GM19452 (cell line): ENCODE data around the gene TBC1D13.
"Not testable (repeated sequence)": the region's sequence is repeated elsewhere in the genome, so short reads cannot be mapped to it uniquely, and the experiment has no call there.

ENCODE experiments used
- ATAC-seq: cut with Tn5 transposase; IDR thresholded peaks from one replicate; pipeline ENCODE4 v1.9.1; 2021; ENCODE audit not compliant: unreplicated experiment

TBC1D13 gene

DNA sequence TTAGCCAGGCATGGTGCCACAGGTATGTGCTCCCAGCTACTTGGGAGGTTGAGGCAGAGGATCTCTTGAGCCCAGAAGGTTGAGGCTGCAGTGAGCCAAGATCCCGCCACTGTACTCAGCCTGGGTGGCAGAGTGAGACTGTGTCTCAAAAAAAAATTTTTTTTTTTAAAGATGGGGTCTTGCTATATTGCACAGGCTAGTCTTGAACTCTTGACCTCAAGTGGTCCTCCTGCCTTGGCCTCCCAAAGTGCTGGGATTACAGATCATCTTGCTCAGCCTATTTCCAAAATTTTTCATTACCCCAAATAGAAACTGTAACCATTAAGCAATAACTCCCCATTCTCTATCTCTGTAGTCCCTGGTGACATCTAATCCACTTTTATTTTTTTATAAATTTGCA, 4.4 kb upstream of the TBC1D13 start:
- no peak for ATAC-seq

DNA sequence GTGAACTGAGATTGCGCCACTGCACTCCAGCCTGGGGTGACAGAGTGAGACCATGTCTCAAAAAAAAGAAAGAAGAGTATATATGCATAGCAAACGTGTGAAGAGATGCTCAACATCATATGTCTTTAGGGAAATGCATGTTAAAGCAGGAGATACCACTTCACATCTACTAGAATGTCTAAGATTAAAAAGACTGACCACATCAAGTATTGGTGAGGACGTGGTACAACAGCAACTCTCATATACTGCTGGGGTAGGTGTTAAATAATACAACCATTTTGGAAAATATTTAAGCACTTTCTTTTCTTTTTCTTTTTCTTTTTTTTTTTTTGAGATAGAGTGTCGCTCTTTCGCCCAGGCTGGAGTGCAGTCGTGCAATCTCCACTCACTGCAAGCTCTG, 1.6 kb upstream of the TBC1D13 start:
- no peak for ATAC-seq

DNA sequence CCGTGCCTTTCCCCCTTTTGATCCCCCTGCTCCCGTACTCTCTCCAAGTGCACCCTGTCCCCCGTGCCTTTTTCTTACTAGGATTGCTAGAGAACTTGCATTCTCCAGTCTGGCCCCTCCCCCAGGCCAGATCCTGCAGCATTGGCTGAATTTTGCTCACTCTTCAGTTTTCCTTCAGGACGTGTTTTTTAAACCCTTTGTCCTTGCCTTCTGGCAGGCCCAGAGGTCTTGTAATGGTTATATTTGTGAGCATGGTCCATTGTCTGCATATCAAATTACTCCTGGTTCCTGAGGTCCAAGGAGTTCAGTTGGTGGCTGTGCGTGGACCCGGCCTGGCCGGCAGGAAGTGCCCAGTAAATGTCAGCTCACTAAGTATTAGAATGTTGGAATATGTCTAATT, 606 bp downstream of the TBC1D13 start:
- ATAC-seq, result no peak

DNA sequence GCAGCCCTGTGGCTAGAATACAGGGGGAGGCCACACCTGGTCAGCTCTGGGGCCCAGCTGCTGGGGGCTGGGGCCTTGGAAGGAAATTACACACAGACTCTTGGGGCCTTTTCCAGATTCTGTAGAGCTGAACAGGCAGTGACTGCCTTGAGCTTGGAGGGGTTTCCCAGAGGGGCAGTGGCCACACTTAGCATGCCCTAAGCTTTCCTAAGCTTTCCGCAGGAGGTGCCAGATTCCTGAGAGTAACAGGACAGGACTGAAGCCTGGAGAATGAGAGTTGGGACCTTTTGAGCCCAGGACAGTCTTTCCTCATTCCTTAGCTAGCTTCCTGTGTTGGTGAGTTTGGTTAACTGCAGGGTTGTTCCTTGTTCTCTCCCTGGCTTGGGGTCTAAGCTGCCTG, 1.4 kb downstream of the TBC1D13 start:
- no peak for ATAC-seq

DNA sequence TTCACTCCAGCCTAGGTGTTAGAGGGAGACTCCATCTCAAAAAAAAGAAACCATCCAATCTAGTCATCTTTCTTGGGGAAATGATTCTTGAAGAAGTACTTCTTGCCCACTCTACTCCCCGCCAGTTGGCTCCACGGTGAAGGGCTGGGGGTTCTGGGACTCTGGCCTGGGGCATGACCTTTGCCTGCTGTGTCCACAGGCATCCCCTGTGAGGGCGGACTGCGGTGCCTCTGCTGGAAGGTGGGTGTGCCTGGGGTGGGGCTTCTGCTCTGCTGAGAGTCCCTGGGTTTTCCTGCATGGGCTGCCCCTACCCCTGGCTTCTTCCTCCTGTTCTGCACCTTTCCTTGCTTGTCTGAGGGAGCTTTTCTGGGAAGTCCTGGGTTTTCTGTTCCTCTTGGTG, 3.5 kb downstream of the TBC1D13 start:
- ATAC-seq, result no peak

DNA sequence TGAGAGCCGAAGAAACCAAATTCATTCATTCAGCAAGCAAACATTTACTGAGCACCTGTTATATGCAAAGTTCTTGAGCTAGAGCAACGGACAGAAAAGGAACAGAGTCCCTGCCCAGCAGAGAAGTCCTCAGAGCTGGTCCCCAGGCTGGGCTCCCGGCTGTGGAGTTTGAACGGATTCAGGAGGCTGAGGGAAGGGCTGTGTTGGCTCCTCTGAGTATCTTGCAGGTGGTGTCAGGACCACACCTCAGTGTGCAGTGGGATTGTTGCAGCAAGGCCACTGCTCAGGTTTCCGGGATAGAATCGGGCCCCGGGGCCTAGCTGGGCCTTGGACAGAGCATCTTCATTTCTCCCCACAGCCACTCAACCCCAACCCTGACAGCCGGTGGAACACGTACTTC, 5.1 kb downstream of the TBC1D13 start:
- no peak for ATAC-seq

DNA sequence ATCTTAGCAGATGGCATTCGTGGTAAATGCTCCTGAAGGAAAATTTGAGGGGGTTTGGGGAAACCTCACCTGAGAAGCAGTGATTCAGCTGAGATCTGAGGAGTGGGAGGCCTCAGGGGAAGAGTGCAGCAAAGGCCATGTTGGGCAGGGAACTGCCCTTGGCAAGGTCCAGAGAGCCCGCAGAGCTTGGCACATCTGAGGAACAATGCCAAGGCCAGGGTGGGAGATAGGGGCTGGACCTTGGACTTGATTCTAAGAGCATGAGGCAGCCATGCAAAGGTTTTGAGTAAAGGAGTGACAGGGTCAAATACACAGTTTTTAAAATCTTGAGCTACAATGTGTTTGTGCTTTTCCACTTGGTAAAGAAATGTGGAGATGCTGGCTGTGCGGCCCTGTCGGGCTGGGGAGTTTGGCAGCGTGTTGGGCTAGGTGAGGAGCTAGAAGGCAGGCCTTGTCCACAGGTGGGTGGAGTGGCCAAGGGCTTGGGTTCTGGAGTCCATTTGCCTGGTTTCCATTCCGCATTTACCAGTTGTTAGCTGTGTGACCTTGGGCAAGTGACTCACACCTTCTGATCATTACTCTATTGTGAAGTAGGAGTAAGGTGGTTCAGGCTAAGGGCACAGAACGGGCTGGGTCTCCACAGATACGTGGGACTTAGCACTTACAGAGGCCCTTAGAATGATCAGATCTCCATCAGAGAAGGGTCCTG, 6.1 kb downstream of the TBC1D13 start:
- no peak for ATAC-seq

DNA sequence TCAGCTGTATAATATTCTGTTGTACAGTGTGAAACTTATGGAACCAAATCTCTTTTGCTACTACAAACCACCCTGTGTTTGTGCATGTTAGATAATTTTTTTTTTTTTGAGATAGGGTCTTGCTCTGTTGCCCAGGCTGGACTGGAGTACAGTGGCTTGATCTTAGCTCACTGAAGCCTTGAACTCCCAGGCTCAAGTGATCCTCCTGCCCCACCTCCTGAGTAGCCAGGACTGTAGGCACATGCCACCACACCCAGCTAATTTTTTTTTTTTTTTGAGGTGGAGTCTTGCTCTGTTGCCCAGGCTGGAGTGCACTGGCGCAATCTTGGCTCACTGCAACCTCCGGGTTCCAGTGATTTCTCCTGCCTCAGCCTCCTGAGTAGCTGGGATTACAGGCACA, 7.9 kb downstream of the TBC1D13 start:
- ATAC-seq, result not testable (repeated sequence)

DNA sequence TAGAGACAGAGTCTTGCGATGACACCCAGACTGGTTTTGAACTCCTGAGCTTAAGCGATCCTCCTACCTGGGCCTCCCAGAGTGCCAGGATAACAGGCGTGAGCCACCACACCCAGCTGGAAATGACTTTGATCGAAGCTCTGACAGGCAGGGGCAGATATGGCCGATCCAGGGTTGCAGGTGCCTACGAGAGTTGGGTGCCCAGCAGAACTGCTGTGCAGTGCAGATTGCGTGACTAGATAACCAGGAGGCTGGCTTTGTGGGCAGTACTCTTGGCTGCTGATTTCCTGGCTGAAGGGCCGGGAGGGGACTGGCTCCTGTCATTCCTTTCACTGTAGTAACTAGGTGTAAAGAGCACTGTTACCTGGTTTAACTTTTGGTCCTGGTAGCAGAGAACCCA, 11.8 kb downstream of the TBC1D13 start:
- ATAC-seq, result no peak

DNA sequence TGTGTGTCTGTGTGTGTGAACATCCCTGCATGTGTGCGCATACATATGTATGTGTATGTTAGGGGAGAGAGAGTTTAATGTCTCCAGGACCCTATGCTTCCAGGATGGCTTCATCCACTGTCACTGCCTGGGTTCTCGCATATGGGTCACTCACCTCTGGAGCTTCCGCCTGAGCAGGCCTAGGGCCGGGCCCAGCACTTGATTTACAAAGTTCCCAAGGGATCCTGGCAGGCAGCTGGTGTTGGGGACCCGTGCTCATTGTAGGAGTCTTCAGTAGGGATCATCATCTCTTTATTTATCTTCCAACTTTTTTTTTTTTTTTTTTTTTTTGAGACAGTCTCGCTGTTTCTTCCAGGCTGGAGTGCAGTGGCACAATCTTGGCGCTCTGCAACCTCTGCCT, 13.0 kb downstream of the TBC1D13 start:
- no peak for ATAC-seq

DNA sequence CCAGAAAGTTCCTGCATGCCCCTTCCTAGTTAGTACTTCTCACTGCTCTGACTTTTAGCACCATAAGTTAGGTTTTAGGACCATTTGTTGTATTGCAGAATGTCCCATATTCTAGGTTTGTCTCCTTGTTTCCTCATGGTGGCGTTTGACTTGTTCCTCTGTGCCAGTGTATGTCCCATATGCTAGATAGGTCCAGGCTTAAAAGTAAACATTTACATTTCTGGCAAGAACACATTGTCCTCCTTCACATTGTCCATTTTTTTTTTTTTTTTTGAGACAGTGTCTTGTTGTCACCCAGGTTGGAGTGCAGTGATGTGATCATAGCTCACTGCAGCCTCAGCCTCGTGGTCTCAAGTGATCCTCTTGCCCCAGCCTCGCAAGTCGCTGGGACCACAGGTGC, 15.4 kb downstream of the TBC1D13 start:
- no peak for ATAC-seq

DNA sequence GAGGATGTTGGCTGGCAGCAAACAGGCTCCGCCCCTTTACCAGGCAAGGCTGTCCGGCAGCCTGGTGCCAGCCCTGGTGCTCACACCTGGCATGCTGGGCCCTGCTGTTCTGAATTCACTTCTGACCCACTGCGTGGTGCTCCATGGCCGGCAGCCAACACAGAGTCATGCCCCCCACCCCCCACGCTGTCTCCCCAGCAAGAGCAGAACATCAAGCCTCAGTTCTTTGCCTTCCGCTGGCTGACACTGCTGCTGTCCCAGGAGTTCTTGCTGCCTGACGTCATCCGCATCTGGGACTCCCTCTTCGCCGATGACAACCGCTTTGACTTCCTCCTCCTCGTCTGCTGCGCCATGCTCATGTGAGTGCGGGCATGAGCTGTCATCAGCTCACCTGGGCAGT, 18.6 kb downstream of the TBC1D13 start:
- no peak for ATAC-seq

DNA sequence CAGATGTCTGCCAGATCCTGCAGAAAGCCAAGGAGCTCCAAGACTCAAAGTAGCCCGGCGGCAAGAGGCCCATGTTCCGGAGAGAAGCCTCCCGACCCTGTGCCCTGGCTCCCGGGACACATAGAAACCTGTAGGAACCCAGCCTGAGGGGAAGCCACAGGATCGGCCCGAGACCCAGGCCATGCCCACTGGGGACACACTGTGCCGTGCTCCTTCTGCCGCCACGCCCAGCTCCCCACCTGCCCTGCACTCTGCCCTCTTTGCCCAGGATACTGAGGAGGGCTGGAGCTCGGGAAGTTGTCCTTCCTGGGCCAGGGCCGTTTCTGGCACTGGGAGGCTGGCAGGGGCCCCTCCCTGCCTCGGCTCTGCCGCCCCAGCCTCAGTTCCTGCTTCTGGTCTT, 20.8 kb downstream of the TBC1D13 start:
- no peak for ATAC-seq

DNA sequence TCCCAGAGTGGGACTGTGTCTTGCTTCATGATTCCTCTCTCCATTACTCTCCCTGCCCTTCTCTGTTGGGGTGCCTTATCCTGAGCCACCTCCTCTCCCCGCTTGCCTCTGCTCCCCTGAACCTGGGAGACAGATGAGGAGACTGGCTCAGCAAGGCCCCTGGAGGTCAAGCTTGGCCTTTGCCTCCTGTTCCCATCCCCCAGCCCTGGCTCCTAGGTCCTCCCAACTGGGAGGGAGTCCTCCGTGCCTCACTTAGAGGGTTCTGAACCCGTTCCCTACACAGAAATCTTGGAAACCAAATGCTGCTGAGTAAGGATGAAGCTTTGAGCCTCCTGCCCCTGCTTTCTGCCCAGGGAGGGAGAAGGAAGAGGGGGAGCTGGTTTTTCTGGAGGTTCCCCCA, 21.5 kb downstream of the TBC1D13 start:
- ATAC-seq, result no peak

DNA sequence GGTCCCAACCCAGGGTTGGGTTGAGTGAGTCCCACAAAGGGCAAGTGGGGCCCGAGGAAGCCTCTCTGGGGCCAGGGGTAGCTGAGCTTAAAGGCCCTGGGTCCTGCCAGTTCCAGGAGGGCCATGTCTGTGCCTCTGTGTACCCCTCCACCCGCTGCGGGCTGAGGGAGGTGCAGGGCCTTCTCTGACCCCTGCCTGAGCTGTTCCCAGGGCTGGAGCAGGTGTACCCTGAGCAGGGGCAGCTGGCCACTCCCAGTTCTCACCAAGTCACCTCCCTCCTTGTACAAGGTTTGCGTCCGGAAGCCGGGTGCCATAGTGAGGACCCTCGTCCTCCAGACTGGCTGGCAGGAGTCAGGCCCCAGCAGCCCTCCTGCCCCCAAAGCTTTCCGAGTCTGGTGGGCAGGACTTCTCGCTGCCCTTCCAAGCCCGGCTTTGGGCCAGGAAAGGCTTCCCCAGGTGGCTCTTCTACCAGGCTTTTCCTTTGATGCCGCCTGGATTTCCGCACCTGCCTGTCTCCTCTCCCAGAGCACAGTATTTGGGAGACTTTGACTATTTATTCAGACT, 22.1 kb downstream of the TBC1D13 start:
- ATAC-seq, result no peak

DNA sequence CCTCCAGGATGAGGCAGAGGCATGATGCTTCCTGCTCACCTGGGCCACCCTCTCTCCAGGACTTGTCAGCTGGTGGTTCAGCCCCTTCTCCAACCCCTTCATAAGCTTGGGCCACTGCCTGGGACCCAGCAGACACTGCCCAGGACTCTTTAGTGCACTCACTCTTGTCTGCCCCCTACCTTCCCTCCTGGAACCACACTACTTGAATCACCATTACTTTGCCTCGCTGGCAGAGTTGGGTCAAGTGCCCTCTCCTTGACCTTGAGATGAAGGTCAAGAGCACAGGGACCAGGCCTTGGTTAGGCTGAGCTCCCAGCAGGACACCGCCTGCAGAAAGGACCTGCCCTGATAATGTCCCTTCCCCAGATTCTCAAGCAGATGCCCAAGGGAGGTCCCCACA, 22.8 kb downstream of the TBC1D13 start:
- no peak for ATAC-seq

DNA sequence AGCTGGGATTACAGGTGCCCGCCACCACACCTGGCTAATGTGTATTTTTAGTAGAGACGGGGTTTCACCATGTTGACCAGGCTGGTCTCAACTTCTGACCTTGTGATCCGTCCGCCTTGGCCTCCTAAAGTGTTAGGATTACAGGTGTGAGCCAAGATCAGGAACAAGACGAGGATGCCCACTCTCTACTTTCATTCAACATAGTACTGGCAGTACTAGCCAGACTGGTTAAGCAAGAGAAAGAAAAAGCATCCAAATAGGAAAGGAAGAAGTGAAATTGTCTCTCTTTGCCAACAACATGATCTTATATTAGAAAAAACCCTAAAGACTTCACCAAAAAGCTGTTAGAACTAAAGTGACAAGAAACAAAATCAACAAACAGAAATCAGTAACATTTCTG, 23.8 kb downstream of the TBC1D13 start:
- no peak for ATAC-seq

DNA sequence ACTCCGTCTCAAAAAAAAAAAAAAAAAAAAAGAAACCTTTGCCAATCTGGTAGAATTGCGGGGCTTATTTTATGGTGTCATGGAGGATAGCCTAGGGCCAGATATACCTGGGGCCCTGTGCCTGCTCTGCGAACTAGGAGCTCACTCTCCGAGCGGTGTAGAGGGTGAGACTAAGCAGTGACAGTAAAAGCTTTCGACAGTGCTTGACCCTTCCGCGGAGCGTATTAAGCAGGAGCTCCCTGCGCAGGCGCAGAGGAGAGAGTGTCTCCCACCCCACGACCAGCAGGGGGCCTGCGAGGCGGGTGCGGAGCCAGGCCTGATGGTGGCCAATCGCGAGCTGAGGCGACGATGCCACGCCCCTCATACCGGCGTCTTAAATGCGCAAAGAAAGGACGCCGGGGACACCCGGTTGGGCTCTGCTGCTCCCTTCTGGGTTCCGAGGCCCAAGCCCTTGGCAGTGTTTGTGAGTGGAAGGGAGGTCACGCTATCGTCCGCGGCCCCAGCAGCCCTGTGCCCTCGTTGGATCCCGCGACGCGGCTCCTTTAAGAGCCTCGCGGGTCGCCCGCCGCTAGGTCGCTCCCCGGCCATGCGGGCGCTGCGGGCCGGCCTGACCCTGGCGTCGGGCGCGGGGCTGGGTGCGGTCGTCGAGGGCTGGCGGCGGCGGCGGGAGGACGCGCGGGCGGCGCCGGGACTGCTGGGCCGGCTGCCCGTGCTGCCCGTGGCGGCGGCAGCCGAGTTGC, 31.2 kb downstream of the TBC1D13 start, which contains the start of gene ENDOG:
ENDOG (plus strand) TSS at position 402 of the 740 bp plus-strand sequence; CDS start at position 587, 185 bp downstream.
- peak; percentile 90 for ATAC-seq

DNA sequence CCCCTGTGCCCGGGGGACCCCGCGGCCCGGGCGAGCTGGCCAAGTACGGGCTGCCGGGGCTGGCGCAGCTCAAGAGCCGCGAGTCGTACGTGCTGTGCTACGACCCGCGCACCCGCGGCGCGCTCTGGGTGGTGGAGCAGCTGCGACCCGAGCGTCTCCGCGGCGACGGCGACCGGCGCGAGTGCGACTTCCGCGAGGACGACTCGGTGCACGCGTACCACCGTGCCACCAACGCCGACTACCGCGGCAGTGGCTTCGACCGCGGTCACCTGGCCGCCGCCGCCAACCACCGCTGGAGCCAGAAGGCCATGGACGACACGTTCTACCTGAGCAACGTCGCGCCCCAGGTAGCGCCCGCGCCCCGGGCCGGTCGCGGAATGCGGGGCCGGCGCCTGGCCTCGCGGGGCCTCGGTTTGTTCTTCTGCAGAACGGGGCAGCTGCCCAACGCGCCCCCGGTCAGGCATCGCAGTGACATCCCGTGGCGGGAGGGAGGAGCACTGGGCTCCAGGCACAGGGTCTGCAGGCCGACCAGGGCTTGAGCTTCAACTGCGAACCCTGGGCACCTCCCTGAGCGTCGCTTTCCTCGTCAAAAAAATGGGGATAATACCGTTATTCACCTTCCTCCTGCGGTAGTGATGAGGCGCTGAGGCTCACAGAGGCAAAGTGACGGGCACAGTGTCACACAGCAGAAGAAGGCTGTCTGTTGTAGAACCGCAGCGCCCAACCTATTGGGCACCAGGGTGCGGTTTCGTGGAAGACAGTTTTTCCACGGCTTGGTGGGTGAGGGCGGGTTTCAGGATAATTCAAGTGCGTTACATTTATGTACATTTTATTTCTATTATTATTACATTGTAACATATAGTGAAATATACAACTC, 32.0 kb downstream of the TBC1D13 start:
- ATAC-seq, result peak; percentile 34

DNA sequence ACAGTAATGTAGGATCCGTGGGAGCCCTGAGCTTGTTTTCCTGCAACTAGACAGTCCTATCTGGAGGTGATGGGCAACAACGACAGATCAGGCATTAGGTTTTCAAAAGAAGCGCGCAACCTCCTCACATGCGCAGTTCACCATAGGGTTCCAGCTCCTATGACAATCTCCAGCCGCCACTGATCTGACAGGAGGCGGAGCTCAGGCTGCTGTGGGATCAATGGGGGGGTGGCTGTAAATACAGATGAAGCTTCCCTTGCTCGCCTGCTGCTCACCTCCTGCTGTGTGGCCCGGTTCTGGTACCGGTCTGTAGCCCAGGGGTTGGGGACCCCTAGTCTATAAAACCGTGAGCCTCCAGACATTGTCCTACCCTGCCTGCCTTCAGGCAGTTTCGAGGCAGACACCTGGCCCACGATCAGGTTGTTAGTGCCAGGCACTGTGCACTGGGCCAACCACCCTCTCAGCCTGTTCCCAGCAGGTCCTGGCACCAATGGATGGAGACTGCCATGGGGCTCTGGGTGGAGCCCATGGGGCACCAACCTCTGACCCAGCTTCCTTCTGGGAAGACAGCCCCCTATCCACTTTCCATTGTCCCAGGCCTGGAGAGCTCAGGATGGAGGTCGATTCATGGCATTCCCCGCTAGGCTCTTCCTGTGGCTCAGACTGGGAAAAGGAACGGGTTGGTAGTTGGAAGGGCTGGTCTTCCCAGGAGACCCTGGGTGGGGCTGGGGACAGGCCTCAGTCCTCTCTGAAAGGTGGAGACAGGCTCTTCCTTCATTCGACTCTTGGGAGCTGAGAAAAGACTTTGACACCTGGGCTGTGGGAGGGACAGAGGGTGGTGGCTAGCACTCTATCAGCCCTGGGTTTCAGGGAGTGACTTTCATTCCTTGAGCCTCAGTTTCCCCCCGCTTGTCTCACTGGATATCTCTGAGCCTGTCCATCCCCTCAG, 32.9 kb downstream of the TBC1D13 start:
- ATAC-seq, result no peak
